Cardiac fibroblast (primary cell): Measurements from ENCODE around the gene CALCA.

Experiments used
- DNase-seq, 2 donors: peaks; one replicate each; pipeline versions ENCODE4 v3.0.0 to v3.0.0-alpha.2; 2010; ENCODE audit warnings: low read depth in 2 of 2
- H3K4me3 ChIP-seq, 2 donors: replicated peaks in 1 of 2; 1 replicate in 1 of 2; 2 replicates in 1 of 2; pipeline ENCODE4 v1.5.1; 2011; ENCODE audit warnings: low read depth in 2 of 2, low read length in 2 of 2, mild to moderate bottlenecking in 2 of 2, moderate library complexity in 1 of 2
- CTCF ChIP-seq: IDR thresholded peaks from one replicate; pipeline ENCODE4 v1.5.1; 2011; ENCODE audit warnings: low read depth, mild to moderate bottlenecking, low read length, inconsistent platforms

Gene CALCA

GRCh38 chr11:14938936-14939335 lies 33.2 kb downstream of the CALCA start:
- TF ChIP-seq CTCF = no peak
- DNase-seq = no peak

GRCh38 chr11:14934641-14935351 lies 37.4 kb downstream of the CALCA start:
- DNase-seq = no peak
- no peak for TF ChIP-seq CTCF
- no peak overlapping the region for H3K4me3 ChIP-seq

More at GRCh38 chr11:14938936-14939335, 33.2 kb downstream of the CALCA start:
- H3K4me3 ChIP-seq = no peak overlapping the region

GRCh38 chr11:14932447-14932846 lies 39.7 kb downstream of the CALCA start:
- no peak for DNase-seq

GRCh38 chr11:14930369-14930768 lies 41.8 kb downstream of the CALCA start:
- H3K4me3 ChIP-seq = no peak overlapping the region
- DNase-seq = no peak
- TF ChIP-seq CTCF = no peak

More at GRCh38 chr11:14932447-14932846, 39.7 kb downstream of the CALCA start:
- TF ChIP-seq CTCF = no peak
- H3K4me3 ChIP-seq = no peak overlapping the region

- no peak for TF ChIP-seq CTCF
- peak in 1 of 2 donors; percentile 65 for DNase-seq
- no peak overlapping the region for H3K4me3 ChIP-seq
These were observed 45.0 kb downstream of the CALCA start for GRCh38 chr11:14927146-14927545.

- DNase-seq = no peak
- no peak overlapping the region for H3K4me3 ChIP-seq
- no peak for TF ChIP-seq CTCF
These were observed 47.8 kb downstream of the CALCA start for GRCh38 chr11:14924318-14924717.
